ENCODE results near the gene EPS8L3.

The EPS8L3 gene

GRCh38 chr1:109796484-109797302 lies 33.0 kb upstream of the EPS8L3 start:
- H3K4me2 ChIP-seq (ENCODE audit: low read length) = no peak overlapping the region
- TF ChIP-seq, protein P1, sequence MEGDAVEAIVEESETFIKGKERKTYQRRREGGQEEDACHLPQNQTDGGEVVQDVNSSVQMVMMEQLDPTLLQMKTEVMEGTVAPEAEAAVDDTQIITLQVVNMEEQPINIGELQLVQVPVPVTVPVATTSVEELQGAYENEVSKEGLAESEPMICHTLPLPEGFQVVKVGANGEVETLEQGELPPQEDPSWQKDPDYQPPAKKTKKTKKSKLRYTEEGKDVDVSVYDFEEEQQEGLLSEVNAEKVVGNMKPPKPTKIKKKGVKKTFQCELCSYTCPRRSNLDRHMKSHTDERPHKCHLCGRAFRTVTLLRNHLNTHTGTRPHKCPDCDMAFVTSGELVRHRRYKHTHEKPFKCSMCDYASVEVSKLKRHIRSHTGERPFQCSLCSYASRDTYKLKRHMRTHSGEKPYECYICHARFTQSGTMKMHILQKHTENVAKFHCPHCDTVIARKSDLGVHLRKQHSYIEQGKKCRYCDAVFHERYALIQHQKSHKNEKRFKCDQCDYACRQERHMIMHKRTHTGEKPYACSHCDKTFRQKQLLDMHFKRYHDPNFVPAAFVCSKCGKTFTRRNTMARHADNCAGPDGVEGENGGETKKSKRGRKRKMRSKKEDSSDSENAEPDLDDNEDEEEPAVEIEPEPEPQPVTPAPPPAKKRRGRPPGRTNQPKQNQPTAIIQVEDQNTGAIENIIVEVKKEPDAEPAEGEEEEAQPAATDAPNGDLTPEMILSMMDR (IDR thresholded peaks at IDR 0.05) = no peak
- peaks cover 4% of the 10 kb centered on the region for H3K4me1 ChIP-seq
- H3K4me3 ChIP-seq (ENCODE audit: low read depth, low read length) = no peak overlapping the region
- H3K9me3 ChIP-seq (ENCODE audit: control insufficient read depth, low read length) = no peaks in the 10 kb centered on the region
- H3K9ac ChIP-seq = no peak overlapping the region
- no peak overlapping the region for H2AFZ ChIP-seq
- no peak overlapping the region for H3K27ac ChIP-seq
- H3K27me3 ChIP-seq (ENCODE audit: control insufficient read depth, insufficient read depth, low read length) = no peaks in the 10 kb centered on the region
- no peaks in the 10 kb centered on the region for H3K79me2 ChIP-seq
- H3K36me3 ChIP-seq (ENCODE audit: control insufficient read depth, insufficient read depth, low read length) = no peaks in the 10 kb centered on the region

GRCh38 chr1:109794319-109795132 lies 30.8 kb upstream of the EPS8L3 start:
- peaks cover 4% of the 10 kb centered on the region for H3K4me1 ChIP-seq
- H2AFZ ChIP-seq = no peak overlapping the region
- H3K4me3 ChIP-seq (ENCODE audit: low read depth, low read length) = no peak overlapping the region
- no peaks in the 10 kb centered on the region for H3K27me3 ChIP-seq (ENCODE audit: control insufficient read depth, insufficient read depth, low read length)
- H3K27ac ChIP-seq = no peak overlapping the region
- H3K79me2 ChIP-seq = no peaks in the 10 kb centered on the region
- TF ChIP-seq, protein P1 (IDR thresholded peaks at IDR 0.05) = no peak
- no peak overlapping the region for H3K9ac ChIP-seq
- no peaks in the 10 kb centered on the region for H3K36me3 ChIP-seq (ENCODE audit: control insufficient read depth, insufficient read depth, low read length)
- no peak overlapping the region for H3K4me2 ChIP-seq (ENCODE audit: low read length)
- H3K9me3 ChIP-seq (ENCODE audit: control insufficient read depth, low read length) = no peaks in the 10 kb centered on the region

GRCh38 chr1:109793486-109794318 lies 30.0 kb upstream of the EPS8L3 start:
- Histone ChIP-seq H3K27ac (no peak overlapping the region), H3K4me2 (ENCODE audit: low read length) (no peak overlapping the region), H3K9ac (no peak overlapping the region), H3K9me3 (ENCODE audit: control insufficient read depth, low read length) (no peaks in the 10 kb centered on the region), H3K27me3 (ENCODE audit: control insufficient read depth, insufficient read depth, low read length) (no peaks in the 10 kb centered on the region), H3K79me2 (no peaks in the 10 kb centered on the region), H2AFZ (no peak overlapping the region), H3K4me3 (ENCODE audit: low read depth, low read length) (no peak overlapping the region), H3K36me3 (ENCODE audit: control insufficient read depth, insufficient read depth, low read length) (no peaks in the 10 kb centered on the region), H3K4me1 (peaks cover 4% of the 10 kb centered on the region)
- TF ChIP-seq, protein P1 (IDR thresholded peaks at IDR 0.05) = no peak

GRCh38 chr1:109793089-109793485 lies 29.4 kb upstream of the EPS8L3 start:
- no peak overlapping the region for H3K4me2 ChIP-seq (ENCODE audit: low read length)
- H3K4me3 ChIP-seq (ENCODE audit: low read depth, low read length) = no peak overlapping the region
- no peaks in the 10 kb centered on the region for H3K79me2 ChIP-seq
- peaks cover 4% of the 10 kb centered on the region for H3K4me1 ChIP-seq
- no peaks in the 10 kb centered on the region for H3K36me3 ChIP-seq (ENCODE audit: control insufficient read depth, insufficient read depth, low read length)
- TF ChIP-seq, protein P1 (IDR thresholded peaks at IDR 0.05) = no peak
- H3K27me3 ChIP-seq (ENCODE audit: control insufficient read depth, insufficient read depth, low read length) = no peaks in the 10 kb centered on the region
- H2AFZ ChIP-seq = no peak overlapping the region
- H3K27ac ChIP-seq = no peak overlapping the region
- no peaks in the 10 kb centered on the region for H3K9me3 ChIP-seq (ENCODE audit: control insufficient read depth, low read length)
- no peak overlapping the region for H3K9ac ChIP-seq
